HG03520 (cell line): ENCODE data around the gene LCNL1.

ENCODE experiments used
- ATAC-seq: cut with Tn5 transposase; IDR thresholded peaks from one replicate; pipeline ENCODE4 v1.9.1; 2021; ENCODE audit warnings: mild to moderate bottlenecking, moderate library complexity; ENCODE audit not compliant: unreplicated experiment

LCNL1 gene

DNA sequence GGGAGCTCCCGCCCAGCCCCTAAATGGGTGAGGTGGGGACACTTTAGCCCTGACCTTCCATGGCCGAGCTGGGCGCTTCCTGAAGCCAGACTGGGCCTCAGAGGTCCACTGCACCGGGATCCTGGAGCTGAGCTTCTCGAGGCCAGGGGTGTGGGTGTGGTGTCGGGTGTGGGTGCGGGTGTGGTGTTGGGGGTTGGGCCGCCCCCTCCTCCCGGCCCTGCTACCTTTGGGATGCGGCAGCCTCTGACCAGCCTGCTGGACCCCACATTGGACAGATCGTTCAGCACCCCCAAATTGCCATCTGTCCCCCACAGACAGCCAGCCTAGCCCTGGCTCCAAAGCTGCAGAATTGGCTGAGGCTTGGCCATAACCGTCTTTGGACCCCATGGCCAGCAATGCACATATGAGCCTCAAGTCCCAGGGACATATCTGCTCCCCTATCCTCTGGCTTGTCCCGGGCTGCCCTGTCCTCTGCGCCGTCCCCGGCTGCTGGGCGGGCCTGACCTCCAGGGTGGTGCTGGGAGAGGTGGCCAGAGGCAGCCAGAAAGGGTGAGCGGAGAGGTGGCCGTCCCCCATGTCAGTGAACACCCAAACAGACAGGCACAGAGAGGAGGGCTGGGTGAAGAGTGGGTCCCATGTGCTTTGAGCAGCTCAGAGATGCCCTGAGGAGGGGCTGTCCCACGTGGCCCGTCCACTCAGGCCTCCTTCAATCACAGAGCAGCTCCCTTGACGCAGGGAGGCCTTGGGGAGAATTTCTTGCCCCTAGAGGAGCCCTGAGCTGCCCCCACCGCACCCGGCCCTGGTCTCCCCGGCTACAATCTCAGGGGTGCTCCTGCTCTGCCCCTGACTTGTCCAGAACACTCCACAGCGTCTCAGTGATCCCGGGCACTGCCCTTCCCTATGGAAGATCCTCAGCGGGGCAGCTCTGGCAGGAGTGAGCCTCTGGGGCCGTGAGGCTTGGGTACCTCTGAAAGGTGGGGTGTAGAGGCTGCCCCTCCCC, 8.9 kb upstream of the LCNL1 start:
- no peak for ATAC-seq

DNA sequence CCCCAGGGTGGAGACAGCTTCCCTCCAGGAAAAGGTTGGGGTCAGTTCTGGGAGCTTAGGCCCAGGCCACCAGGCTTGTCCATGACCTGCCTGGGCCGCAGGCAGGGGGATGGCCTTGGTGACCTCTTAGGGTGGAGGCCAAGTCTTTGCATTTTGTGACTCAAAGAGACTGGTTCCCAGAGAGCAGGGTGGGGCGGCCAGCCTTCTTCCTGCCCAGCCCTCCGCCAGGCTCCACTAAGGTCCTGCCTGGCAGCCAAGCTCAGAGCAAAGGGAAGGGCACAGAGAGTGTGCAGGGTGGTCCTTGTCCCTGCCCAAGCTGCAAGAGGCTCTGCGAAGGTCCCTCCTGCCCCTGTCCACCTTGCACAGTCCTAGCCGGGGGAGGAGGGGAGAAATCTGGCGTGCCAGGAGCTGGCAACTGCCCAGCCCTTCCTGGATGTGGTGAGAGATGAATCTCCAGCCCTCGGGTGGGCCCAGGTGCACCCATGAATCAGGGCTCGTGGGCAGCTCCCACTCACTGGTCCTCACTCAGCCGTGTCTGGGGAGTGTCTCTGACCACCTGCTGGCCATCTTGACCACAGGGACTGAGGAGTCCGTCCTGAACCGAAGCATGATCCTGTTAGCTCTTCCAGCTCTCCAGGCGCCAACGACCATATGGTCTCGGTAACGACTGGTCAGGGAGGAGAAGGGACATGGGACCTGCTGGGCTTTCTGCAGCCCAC, 7.8 kb upstream of the LCNL1 start:
- no peak for ATAC-seq

DNA sequence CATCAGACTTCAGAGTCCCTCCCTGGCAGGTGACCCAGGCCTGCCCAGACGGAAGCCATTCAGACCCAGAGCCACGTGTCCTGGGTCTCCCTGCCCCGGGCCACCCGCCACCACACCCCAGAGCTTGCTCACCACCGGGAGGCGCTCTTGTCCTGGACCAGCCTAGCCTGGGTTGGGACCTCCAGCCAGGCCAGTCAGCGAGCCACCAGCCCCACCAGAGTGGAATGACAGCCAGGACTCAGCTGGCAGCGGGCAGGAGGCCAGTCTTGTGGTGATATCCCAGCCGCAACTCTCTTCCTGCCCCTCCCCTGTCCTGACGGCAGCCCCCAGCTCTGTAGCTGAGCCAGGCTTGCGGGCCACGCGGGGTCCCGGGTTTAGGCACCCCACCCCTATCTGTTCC, 7.1 kb upstream of the LCNL1 start:
- no peak for ATAC-seq

DNA sequence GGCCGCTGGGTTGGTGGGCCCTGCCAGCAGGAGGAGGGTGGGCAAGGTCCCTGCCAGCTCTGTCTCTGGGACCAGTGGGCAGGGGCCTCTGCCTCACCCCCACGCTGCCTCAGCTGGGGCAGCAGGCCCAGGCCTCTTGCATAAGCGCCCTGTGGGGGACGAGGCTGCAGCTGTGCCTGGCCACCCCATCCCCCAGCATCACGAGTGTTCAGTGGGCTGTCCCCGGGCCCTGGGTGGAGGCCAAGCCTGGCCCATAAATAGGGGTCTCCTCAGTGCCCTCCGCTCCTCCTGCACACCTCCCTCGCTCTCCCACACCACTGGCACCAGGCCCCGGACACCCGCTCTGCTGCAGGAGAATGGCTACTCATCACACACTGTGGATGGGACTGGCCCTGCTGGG, 5.6 kb upstream of the LCNL1 start, which contains the start of gene PTGDS:
TSS of gene PTGDS (plus strand) at position 282 of the 400 bp plus-strand sequence. CDS start at position 357, 75 bp downstream.
- no peak for ATAC-seq

DNA sequence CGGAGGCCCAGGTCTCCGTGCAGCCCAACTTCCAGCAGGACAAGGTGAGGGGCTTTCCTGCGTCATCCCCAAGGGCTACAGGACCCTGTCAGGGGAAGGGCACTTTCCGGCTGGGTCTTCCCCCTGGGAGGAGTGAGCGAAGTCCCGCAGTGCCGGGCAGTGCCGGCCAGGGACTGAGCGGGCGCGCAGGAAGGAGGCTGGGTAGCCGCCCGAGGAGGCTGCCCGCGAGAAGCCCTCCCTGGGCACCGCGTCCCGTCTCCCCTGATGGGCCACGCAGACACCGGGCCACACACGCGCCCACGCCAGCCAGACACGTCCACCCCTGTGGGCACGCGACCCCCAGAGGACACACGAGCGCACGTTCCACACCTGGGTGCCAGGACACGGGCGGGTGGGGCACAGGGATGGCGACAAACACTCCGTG, 5.1 kb upstream of the LCNL1 start:
- ATAC-seq, result no peak

DNA sequence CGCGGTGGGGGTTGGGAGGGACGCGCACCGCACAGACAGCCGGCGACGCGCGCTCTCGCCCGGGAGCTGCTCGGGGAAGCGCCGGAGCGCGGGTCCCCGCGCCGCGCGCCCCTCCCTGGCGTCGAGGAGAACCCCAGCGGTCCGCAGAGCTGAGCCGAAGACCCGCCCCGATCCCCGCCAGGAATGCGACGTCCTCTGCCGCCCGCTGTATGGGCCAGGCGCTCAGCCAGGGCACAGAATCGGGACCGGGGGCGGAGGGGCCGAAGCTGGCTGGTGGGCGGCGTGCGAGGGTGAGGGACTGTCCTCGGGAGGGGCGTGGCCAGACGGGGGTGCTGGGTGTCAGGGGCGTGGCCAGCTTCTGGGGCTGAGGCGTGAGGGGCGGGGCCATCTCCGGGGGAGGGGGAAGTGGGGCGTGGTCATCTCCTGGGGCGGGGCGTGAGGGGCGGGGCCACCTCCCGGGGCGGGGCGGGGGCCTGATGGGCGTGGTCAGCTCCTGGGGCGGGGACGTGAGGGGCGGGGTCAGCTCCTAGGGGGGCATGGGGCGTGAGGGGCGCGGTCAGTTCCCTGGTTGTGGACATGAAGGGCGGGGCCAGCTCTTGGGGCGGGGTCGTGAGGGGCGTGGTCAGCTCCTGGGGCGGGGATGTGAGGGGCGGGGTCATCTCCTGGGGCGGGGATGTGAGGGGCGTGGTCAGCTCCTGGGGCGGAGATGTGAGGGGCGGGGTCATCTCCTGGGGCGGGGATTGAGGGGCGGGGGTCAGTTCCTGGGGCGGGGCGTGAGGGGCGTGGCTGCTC, 4.5 kb upstream of the LCNL1 start:
- ATAC-seq, result no peak

DNA sequence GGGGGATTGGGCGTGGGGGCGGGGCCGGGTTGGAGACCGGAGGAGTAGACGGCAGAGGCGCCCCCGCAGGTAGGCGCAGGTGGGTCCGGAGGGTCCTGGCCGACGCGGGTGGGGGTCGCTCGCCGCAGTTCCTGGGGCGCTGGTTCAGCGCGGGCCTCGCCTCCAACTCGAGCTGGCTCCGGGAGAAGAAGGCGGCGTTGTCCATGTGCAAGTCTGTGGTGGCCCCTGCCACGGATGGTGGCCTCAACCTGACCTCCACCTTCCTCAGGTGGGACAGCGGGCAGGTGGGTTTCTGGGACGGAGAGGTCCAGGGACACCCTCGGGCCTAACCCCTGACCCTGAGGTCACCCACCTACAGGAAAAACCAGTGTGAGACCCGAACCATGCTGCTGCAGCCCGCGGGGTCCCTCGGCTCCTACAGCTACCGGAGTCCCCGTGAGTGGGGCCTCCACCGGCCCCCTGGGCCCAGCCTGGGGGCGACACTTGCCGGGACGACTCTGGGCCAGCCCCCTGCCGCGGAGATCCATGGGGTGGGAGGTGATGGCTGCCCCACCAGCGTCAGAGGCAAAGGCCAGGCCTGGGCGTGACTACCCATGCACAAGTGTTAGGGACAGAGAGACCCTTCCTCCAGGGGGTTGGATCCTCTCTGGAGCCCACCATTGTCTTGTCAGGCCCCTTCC, 3.8 kb upstream of the LCNL1 start:
- no peak for ATAC-seq

DNA sequence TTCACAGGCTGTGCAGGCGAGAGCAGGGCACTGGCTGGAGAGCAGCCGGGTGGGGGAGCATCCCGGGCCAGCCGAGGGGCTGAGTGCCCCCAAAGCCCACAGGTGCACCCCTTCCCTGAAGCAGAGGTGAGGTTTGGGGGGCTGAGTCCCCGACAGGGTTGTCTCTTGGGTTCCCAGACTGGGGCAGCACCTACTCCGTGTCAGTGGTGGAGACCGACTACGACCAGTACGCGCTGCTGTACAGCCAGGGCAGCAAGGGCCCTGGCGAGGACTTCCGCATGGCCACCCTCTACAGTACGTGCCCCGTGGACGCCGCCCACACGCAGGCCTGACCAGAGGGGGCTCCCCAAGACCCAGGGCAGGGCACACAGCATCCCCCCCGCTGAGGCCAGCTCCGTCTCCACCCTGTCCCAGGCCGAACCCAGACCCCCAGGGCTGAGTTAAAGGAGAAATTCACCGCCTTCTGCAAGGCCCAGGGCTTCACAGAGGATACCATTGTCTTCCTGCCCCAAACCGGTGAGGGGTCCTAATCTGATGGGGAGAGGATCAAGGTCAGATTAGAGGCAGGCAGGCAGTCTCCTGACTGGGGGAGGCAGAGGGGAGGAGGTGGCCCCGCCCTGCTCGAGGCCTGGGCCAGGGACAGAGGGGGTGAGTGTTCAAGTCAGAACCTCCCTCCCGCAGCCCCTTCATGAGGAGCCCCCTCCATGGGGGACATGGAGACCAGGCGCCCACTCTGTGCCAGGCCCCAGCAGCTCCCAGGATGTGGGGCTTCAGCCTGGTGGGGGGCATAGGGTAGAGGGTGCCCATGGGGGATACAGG, 2.8 kb upstream of the LCNL1 start:
- ATAC-seq, result no peak

DNA sequence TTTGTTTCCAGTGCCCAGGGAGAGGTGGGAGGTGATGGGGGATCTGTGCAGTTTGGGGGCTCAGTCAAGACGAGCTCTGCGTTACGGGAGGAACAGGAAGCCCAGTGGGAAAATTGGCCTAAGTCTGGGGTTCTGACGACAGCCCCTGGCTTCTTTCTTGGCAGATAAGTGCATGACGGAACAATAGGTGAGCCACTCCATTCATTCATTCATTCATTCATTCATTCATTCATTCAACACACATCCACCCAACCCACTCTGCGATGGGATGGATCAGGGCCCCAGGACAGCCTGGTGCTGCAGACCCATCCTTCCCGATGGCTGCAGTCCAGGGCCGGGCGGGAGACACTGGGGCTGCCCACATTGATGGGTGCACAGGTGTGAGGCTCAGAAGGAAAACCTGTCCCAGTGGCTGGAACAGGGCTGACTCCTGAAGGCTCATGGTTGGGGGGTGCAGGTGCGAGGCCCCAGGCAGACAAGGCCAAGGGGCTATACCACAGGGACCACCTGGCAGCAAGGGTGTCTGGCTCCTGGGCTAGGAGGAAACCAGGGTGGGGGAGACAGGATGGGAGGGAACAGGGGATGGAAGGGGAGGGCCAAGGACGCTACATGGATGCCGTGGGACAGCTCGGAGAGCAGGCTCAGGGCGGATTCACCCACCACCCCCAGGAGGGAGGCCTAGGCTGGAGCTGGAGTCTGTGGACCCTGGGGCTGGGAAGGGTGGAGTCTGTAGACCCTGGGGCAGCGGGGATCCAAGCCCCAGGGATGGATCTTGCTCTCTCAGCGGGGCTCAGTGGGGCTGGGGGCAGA, 1.9 kb upstream of the LCNL1 start:
- no peak for ATAC-seq

DNA sequence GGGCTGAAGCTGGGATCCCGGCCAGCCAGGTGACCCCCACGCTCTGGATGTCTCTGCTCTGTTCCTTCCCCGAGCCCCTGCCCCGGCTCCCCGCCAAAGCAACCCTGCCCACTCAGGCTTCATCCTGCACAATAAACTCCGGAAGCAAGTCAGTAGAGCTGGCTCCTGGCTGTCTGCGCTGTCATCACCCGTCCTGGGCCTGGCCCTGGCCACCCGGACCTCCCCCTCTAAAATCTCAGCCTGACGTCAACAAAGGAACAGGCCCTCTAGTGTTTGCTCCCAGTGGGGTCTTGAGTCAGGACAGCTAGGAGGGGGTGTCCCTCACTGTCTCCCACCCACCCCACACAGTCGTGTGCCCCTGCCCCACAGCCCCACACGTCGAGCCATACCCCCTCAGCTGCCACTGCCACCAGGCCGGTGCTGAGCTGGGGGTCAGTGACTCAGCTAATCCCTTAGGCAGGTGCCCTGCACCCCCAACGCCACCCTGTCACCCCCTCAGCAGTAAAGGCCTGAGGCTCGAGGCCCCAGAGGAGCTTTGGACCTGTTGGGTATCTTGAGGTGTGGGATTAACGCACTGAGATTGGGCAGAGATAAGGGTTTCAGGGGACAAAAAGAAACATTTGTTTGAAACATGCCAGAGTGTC, 1.1 kb upstream of the LCNL1 start:
- no peak for ATAC-seq

DNA sequence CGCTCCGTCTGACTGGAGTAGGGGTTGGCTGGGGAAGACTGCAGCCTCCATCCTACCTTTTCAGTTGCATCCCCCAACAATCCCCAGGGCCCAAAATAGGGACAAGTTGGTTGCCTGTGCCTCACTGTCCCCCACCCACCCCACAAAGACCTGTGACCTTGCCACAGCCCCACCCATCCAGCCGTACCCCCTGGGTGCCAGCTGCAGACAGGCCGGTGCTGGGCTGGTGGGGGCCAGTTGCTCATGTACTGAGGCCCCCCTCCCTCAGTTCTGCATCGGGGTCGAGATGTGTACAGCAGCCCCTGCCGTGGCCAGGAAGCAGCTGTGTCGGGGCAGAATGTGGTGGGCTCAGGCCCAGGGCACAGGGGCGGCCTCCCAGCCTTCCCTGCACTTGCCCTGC, 374 bp downstream of the LCNL1 start:
- no peak for ATAC-seq

DNA sequence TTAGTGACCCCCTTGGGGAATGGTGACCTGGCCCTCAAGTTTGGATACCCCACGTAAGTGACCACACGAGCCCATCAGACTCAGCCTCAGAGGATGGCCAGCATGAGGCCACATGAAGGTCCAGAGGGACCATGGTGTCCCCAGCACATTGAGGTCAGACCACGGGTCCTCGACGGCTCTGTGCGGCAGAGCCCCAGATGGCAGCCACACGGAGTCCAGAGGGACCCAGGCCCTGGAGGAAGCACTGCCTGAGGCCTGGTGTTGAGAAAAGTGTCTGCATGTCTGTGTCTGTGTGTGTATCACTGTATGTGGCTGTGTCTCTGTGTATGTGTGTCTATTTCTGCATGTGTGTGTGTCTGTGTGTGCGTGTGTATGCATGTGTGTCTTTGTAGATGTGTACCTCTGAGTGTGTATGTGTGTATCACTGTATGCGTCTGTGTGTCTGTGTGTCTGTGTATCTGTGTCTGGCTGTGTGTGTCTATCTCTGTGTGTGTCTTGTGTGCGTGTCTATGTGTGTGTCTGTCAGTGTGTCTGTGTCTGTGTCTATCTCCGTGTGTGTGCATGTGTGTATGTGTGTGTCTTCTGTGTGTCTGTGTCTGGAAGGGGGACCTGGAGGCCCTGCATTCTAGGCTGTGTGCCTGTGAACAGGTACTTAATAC, 992 bp downstream of the LCNL1 start:
- ATAC-seq, result no peak

DNA sequence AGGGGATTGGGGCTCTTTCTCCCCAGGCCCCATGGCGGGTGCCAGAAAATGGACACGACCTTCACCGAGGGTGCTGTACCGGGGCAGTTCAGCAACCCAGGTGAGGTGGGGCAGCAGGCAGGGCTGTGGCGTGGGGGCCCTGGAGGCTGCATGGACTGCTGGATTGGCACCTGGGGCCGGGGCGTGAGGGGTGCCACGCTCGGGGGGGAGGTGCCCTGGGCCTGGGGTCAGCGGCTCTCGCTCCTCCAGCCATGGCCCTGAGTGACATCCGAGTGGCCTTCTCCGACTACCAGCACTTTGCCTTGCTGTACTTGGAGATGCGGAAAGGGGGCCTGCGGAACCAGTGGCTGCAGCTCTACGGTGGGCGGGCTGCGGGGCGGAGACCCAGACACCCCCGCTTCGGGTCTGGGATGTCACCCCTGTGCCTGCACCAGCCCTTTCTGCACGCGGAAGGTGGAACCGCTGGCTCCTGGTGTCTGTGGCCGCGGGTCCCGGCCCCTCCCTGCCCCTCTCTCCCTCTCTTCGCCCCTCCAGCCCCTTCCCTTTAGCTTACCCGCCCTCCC, 1.8 kb downstream of the LCNL1 start:
- ATAC-seq, result no peak

DNA sequence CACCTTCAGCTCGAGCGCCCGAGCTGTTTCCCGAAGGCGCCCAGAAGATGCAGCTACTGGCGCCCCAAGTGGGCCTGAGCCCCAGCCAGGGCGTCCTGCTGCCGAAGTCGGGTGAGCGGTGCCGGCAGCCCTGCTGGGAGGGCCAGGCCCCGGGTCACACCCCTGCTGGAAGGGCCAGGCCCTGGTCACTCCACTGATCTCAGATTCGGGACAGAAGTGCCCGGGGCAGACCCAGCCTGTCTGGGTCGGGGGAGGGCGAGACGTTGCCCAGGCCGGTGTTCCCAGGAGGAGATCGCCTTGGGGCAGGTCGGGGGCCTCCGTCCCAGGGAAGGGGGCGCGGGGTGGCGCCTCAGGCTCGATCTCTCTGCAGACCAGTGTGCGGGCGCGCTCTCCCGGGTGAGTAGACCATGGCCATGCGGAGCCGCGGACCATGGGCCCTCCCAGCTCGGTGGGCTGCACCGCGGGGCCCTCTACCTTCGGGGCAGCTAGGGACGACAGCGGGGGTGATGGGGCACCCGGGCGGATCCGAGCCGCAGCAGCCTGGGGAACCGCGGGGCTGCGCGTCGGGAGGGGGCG, 2.3 kb downstream of the LCNL1 start:
- no peak for ATAC-seq

DNA sequence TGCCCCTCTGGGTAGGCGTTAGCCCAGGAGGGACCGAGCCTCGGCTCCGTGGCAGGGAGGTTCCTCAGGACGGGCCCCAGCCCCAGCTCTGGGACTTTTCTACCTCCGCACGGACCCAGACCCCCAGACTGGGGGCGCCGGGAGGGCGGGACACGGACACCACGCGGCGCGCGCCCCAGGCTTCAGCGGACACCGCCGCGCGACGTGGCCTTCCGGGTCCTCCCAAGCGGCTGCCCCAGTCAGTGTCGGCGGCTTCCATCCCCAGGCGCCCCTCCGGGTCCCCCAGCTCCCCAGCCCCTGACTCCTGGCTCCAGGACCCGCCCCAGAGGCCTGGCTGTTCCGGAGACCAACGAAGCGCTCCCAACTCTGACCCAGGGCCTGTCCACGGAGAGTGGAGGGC, 3.1 kb downstream of the LCNL1 start:
- no peak for ATAC-seq

DNA sequence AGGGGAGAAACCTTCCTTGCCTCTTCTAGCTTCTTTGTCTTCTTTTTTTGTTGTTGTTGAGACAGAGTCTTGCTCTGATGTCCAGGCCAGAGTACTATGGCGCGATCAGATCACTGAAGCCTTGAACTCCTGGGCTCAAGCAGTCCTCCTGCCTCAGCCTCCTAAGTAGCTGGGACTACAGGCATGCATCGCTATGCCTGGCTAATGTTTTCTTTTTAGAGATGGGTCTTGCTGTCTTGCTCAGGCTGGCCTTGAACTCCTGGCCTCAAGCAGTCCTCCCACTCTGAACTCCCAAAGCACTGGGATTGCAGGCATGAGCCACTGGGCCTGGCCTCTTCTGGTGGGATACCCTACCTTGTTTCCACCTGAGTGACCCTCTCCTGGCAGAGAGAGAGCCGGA, 6.1 kb downstream of the LCNL1 start:
- no peak for ATAC-seq

DNA sequence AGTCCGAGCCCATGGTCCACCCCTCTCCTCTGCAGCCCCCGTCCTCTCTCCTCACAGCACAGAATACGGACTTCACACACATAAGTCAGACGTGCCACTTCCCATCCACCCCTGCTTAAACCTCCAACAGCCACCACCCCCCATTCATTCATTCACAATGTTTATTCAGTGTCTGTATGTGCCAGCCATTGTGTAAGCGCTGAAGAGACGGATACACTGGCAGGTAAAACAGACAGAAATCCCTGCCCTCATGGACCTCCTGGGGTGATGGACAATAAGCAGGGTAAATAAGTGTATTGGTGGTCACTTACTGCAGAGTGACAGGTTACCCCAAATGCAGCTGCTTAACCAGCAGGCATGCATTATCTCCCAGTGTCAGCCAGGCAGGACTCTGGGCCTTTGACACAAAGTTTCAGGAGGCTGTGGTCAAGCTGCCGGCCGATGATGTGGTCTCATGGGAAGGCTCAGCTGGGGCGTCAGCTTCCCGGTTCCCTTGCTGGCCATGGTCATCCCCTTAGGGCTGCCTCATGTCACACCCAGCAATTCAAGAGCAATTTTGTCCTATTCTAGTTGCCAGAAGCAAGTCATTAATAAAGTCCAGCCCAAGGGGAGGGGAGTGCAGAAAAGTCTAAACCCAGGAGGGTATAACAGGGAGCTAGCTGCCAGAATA, 7.6 kb downstream of the LCNL1 start:
- no peak for ATAC-seq
